Left lobe of liver (tissue), 2 donors: ENCODE data around the gene LIPC. TPM values are rescaled to one million over a fixed set of nuclear protein-coding genes. Genes with fewer than 3 reads are reported as not detected.
A peak's percentile ranks its signal among the peaks of the same experiment; 100 is the strongest.

ENCODE experiments used
- ATAC-seq: fragments of 200-7000 bp; cut with Tn5 transposase; one replicate; pipeline ENCODE4 v1.9.1; 2020; ENCODE audit warnings: mild to moderate bottlenecking, moderate library complexity
- DNase-seq: peaks from one replicate; pipeline ENCODE4 v3.0.0-alpha.2; 2020; ENCODE audit warnings: low spot score
- total RNA-seq: library from RNA; stranded (reverse); gene quantifications from one replicate; pipeline ENCODE4 v1.2.1, GENCODE V29; 2021
- donor health status: DM: no; HTN: no; CAD: no; lungs with moderate emphysema.
- donor health status: DM: no; HTN: yes; CAD: no.

The LIPC gene
- total RNA-seq, 1 donor from 2014 or later: 202 TPM

DNA sequence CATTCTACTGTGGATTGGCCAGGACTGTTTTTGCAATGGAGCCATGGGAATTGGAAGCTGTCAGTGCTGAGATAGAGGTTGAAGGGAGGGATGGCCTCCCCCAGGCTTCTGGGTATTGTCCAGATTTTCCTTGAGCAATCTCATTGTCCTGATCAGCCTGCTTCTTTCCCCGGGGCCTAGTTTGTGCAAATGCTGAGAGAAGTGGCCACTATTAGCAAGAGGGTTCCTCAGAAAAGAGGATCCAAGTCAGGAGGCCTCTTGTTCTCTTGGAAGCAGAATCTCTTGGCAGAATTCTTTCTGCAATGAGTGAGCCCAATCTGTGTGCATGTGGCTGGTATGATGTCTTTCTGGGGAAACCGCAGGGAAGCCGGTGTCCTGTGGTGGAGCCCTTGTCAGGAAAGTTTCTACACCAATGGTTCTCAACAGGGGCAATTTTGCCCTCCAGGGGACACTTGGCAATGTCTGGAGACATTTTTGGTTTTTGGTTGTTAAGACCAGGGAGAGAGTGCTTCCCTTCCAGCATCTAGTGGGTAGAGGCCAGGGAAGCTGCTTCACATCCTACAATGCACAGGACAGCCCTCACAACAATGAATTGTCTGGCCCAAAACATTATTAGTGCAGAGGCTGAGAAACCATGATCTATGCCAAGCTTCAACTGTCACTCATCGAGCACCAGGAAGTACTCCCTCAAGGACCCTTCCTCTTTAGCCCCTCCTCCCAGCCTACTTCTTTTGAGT is 2.0 kb downstream of the LIPC start:
- DNase-seq (peak; percentile 67), ATAC-seq (peak; percentile 30)

DNA sequence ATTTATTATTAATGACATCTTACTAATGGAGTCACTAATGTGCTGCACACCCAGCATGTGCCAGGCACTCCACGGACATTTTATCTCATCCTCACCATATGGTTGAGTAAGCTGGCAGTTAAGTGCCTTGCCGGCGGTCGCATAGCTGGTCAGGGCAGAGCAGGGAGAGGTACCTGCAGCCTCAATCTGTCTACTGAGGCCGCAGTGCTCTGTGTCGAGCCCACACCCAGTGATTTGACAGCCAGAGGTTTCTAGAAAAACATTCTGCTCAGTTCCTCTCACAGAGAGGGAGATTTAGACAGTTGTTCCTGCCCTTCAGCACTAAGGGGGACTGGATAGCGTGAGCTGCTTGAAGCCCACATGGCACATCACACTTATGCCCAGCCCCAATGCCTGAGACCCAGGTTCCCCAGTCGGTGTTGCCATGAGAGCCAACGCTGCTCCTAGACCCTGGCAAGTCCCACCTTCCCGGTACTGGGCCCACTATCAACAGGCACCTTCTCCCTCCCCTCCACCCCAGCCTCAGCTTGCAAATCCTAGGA is 2.6 kb downstream of the LIPC start:
- DNase-seq: no peak
- ATAC-seq: no peak

- no peak for ATAC-seq
- DNase-seq: no peak
Observed at GRCh38 chr15:58436552-58436951, 4.8 kb downstream of the LIPC start.

- ATAC-seq: no peak
- DNase-seq: no peak
Observed at GRCh38 chr15:58437531-58438105, 5.8 kb downstream of the LIPC start.

- DNase-seq: peak; percentile 54
- ATAC-seq: peak; percentile 33
Observed at GRCh38 chr15:58438111-58438510, 6.3 kb downstream of the LIPC start.

- peak; percentile 70 for DNase-seq
Observed at GRCh38 chr15:58438956-58439355, 7.2 kb downstream of the LIPC start.

DNA sequence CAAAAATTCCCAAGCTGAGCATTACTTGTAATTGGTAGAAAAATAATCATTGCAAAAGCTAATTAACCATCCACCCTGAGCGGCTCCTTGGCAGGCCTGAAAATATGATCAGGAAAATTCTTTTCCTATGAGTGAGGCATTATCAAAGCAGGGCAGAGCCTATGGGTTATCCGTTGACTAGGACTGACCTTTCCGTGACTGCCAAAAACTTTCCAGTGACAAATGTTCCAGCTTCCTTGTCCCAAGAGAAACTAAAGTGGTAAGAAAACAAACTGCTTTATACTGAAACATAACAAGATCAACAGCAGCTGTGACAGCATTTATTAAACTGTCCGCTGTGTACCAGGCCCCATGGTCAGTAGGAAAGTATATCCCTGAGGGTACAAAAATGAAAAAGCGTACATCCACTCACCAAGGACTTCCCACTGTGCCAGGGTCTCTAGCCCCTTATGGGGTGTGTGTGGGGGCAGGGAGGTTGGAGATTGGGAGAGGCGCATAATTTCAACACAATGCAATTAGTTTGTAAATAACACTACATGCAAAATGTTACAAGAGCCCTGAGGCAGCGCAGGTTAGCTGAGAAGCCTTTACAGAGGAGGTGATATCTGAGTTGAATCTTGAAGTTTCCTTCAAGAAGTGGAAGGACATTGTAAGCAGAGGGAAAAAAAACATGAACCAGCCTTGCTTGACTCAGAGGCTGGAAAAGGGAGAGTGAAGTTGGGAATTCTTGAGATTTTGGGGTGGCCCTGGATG is 8.5 kb downstream of the LIPC start:
- peak; percentile 71 for DNase-seq
- ATAC-seq: peak; percentile 58

More at GRCh38 chr15:58438956-58439355, 7.2 kb downstream of the LIPC start:
- peak; percentile 61 for ATAC-seq

GRCh38 chr15:58440922-58441321 is 9.1 kb downstream of the LIPC start:
- DNase-seq: peak; percentile 49
- ATAC-seq: peak; percentile 21

- ATAC-seq: no peak
Observed at GRCh38 chr15:58441376-58442070, 9.7 kb downstream of the LIPC start.

DNA sequence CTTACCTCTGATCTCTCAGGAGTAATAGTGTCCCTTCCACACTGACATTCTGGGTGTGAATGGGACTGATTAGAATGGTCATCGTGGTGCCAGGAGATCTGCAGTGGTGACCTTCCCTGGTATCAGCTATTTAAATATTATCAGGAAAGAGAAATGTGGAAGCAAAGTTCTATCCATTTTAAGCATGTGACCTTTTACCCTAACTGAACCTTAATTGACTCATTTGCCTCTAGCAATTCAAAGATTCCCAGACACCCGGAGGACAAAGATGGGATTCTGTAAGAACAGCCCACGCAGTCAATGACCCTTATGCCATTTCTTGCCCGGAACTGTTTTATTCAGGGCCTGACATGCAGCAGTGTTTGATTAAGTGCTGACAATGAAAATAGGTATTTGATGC is 10.3 kb downstream of the LIPC start:
- peak; percentile 49 for ATAC-seq
- DNase-seq: no peak

More at GRCh38 chr15:58441376-58442070, 9.7 kb downstream of the LIPC start:
- peak; percentile 32 for DNase-seq

DNA sequence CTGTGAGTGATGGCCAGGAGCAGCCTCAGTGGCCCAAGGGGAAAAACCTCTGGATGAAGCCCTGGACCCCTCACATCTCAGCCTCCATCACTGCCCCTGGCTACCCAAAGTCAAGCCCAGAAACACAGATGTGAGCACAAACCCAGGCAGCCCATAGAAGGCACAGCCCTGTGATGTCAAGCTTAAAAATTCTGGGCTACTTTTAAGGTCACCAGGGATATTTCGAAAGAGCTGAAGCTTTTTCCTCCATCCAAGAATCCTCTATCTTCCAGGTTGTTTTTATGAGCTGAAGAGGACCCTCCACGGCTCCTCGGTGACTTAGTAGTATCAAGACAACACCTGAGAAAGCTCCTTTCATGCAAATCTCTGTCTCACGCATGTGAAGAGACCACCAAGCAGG is 11.5 kb downstream of the LIPC start:
- no peak for DNase-seq
- no peak for ATAC-seq

DNA sequence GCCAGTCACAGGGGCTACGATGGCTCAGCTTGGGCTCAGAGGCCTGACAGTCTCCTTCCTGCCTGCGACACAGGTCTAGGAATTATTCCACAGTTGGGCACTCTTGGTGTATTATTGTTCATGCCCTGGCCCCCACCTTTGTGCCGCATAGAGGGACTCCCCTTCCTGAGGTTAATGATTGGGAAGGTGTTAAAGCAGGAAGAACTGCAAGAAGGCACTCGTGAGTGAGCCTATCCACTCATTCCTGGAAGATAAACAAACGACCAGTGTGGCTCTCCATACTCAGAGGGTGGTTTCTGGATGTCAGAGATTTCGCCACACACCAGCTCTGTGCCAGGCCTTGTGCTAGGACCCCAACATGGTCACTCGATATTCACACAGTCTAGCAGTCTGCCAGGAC is 12.3 kb downstream of the LIPC start:
- DNase-seq (no peak), ATAC-seq (peak; percentile 5)

GRCh38 chr15:58444658-58445332 is 13.0 kb downstream of the LIPC start:
- ATAC-seq (peak; percentile 47), DNase-seq (no peak)

DNA sequence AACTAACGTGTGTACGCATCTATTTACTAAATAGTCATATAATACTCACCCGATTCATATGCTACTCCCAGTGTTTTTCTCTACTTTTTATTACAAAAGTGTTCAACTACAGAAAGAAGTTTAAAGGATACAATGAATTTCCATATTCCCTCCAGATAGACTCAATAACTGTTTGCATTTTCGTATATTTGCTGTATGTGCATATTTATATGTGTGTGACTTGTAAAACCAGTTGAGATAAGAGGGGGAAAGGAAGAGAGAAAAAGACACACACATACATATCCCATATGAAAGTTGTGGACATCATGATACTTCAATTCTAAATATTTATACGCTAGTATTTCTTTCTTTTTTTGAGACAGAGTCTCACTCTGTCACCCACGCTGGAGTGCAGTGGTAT is 14.1 kb downstream of the LIPC start:
- ATAC-seq: no peak

DNA sequence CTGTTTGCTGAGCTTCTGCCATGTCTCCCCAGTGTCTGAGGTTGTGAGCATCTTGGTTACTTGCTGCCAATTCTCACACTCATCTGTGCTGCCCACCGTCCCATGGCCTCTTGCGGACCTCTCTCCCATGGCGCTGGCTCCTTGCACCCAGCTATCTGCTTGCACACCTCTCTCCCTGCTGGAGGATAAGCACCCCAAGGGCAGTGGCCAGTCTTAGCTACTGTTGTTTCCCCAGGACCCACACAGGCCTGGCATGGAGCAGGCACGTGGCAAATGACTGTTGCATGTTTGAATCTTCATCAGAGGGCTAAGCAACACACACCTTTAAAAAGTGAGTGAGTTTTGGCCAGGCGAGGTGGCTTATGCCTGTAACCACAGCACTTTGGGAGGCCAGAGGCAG is 14.7 kb downstream of the LIPC start:
- no peak for DNase-seq
- ATAC-seq: no peak

More for the DNA sequence above, 14.1 kb downstream of the LIPC start:
- DNase-seq: no peak

GRCh38 chr15:58447271-58448010 is 15.7 kb downstream of the LIPC start:
- no peak for DNase-seq
- peak; percentile 48 for ATAC-seq

- ATAC-seq: peak; percentile 11
- no peak for DNase-seq
Observed at GRCh38 chr15:58448331-58448730, 16.5 kb downstream of the LIPC start.

GRCh38 chr15:58448906-58449305 is 17.1 kb downstream of the LIPC start:
- DNase-seq (no peak), ATAC-seq (no peak)

DNA sequence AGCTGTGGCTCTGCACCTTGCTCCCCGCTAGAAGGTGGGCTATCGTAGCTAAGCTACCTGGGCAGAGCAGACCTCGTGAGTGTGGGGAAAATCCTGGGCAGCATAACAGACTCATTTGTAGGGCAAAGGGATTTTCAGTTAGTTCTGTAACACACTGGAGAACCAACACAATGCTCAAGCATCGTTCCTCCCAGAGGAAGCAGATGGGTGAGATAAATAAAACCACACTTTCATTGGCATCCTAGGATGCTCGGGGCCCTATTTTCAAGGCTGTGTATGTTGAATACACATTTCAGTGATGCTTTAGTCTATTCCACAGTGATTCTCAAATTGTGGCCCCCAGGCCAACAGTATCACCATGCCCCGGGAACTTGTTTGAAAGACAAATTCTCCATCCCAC is 20.0 kb downstream of the LIPC start:
- DNase-seq: no peak

DNA sequence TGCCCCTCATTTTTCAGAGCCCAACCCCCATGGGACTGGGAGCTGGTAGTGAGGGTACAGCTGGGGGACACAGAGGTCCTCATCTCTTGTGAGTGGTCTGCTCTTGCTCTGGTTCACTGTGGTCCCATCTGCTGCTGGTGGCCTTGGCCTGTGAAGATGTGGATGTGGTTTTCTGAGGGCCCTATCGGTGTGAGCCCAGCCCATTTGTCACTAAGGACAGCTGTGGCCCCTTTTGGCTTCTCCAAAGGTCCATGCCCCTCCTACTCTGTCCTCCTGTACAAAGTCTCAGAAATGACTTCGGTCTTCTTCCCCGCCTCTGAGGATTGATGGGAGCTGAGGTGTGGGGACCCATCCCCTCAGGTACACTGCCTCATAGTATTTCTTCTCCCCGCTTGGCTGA is 21.0 kb downstream of the LIPC start:
- DNase-seq (no peak), ATAC-seq (no peak)

More for the DNA sequence above, 20.0 kb downstream of the LIPC start:
- no peak for ATAC-seq
